Psoas muscle (tissue), 8 donors: ENCODE data around the gene ABCC9. TPM values are rescaled to one million over a fixed set of nuclear protein-coding genes. Genes with fewer than 3 reads are reported as not detected.

Source experiments
- ATAC-seq, 4 donors: fragments of 200-7000 bp; cut with Tn5 transposase; one replicate each; pipeline ENCODE4 v1.9.1; 2020; ENCODE audit warnings: moderate library complexity in 3 of 4, mild to moderate bottlenecking in 2 of 4
- DNase-seq, 2 donors: peaks; one replicate each; pipeline ENCODE4 v3.0.0-alpha.2; 2020
- H3K27ac ChIP-seq: fragments of 200-600 bp; one replicate; pipeline ENCODE4 v1.8.0; 2022
- H3K27me3 ChIP-seq, 3 donors: fragments of 200-600 bp in 1 of 3; one replicate each; pipeline versions ENCODE4 v1.6.1 to v1.8.0; 2013 to 2022; ENCODE audit warnings: low read length in 2 of 3, mild to moderate bottlenecking in 2 of 3, moderate library complexity in 1 of 3; ENCODE audit not compliant: insufficient read depth in 3 of 3
- H3K36me3 ChIP-seq, 2 donors: fragments of 200-600 bp in 1 of 2; one replicate each; pipeline versions ENCODE4 v1.6.1 to v1.8.0; 2013 to 2022; ENCODE audit warnings: low read depth in 1 of 2, mild to moderate bottlenecking in 1 of 2, moderate library complexity in 1 of 2; ENCODE audit not compliant: insufficient read depth in 1 of 2
- H3K4me1 ChIP-seq: fragments of 200-600 bp; one replicate; pipeline ENCODE4 v1.8.0; 2022
- H3K4me3 ChIP-seq: fragments of 200-600 bp; one replicate; pipeline ENCODE4 v1.8.0; 2022; ENCODE audit warnings: mild to moderate bottlenecking
- H3K9me3 ChIP-seq: fragments of 200-600 bp; one replicate; pipeline ENCODE4 v1.8.0; 2022
- CTCF ChIP-seq: fragments of 200-600 bp; IDR thresholded peaks from one replicate; pipeline ENCODE4 v1.8.0; 2022; ENCODE audit warnings: antibody characterized with exemption
- WGBS, 3 donors: extraction: QIAGEN DNeasy Blood & Tissue Kit; methylation state at CpG; one replicate each; pipeline versions ENCODE4 v1.1.6 to v1.1.7; 2013; 5-methylcytosine and 5-hydroxymethylcytosine counted together
- intact Hi-C, 2 donors: fragments of 100-400 bp; cut with DNase I; formaldehyde crosslinking; loops; one replicate each; pipeline versions ENCODE4 v1.11.0 to v1.14.2; 2022
- polyA plus RNA-seq, 3 donors: library from polyadenylated mRNA; stranded (reverse); fragments of 200-250 nt; gene quantifications; one replicate each; pipeline ENCODE4 v1.2.3, GENCODE V29; 2013
- total RNA-seq, 4 donors: library from RNA; stranded (reverse); fragmentation: NEBNext Ultra II Directional in 2 of 4; extraction: Animal tissue kit (Norgen Biotek cat#: 25700) in 2 of 4; gene quantifications; one replicate each; pipeline versions ENCODE4 v1.2.1 to v1.2.4, GENCODE V29; 2021 to 2023
- donor health status: healthy with polysubstance abuse.
- donor health status: DM: no; HTN: no; CAD: no; lungs with moderate emphysema.
- donor health status: Bipolar disorder and iron deficiency.
- donor health status: healthy.
- donor health status: DM: yes; HTN: yes; CAD: no.
- donor health status: DM: no; HTN: no; CAD: no.
- donor health status: DM: no; HTN: no; CAD: no.
- donor health status: DM: yes; HTN: yes; CAD: no.

Gene ABCC9
- total and polyA plus RNA-seq, 7 donors, result 4.5 to 94.9 (median 52.7) TPM

- intact Hi-C loops, result no loop called here
- Histone ChIP-seq H3K4me1 (no peaks in the 10 kb centered on the region), H3K27ac (peak within 1 kb of the TSS; percentile 39), H3K4me3 (peak within 1 kb of the TSS; percentile 71), H3K27me3 (peaks cover 0 to 16% (median 0%) of the 10 kb centered on the region in 3 donors), H3K9me3 (no peaks in the 10 kb centered on the region), H3K36me3 (no peaks in the 10 kb centered on the region)
- TF ChIP-seq CTCF, result no peak
- 0 to 1% (median 1%) methylated on average over 43 to 49 of the region's 49 CpGs for WGBS, 3 donors
- DNase-seq (peak; percentile 76 to 81), ATAC-seq (peak; percentile 50 to 76 (median 64))
Measured at GRCh38 chr12:21774358-21775132, 166.7 kb downstream of the ABCC9 start, which contains the start of gene KCNJ8. KCNJ8 (minus strand) TSS chr12:21774706; CDS start chr12:21773616, 1,090 bp downstream.

- peak in 1 of 4 donors; percentile 14 for ATAC-seq
- Histone ChIP-seq H3K4me1 (no peaks in the 10 kb centered on the region), H3K36me3 (no peaks in the 10 kb centered on the region), H3K4me3 (peak overlapping the region; percentile 71), H3K27me3 (peaks cover 0 to 16% (median 0%) of the 10 kb centered on the region in 3 donors), H3K27ac (no peak overlapping the region), H3K9me3 (no peaks in the 10 kb centered on the region)
- WGBS, 3 donors, result 9 to 14% (median 11%) methylated on average over 10 of the region's 10 CpGs
- DNase-seq, result no peak
- intact Hi-C loops, result no loop called here
- TF ChIP-seq CTCF, result no peak
Measured at GRCh38 chr12:21773806-21774205, 167.4 kb downstream of the ABCC9 start.

GRCh38 chr12:21773263-21773741 is 167.9 kb downstream of the ABCC9 start:
- no peak for TF ChIP-seq CTCF
- WGBS, 3 donors, result 21 to 23% (median 22%) methylated on average over 23 of the region's 23 CpGs
- Histone ChIP-seq H3K36me3 (no peaks in the 10 kb centered on the region), H3K4me1 (no peaks in the 10 kb centered on the region), H3K9me3 (no peaks in the 10 kb centered on the region), H3K4me3 (peak overlapping the region; percentile 71), H3K27me3 (peaks cover 0 to 16% (median 0%) of the 10 kb centered on the region in 3 donors), H3K27ac (no peak overlapping the region)
- intact Hi-C loops, result no loop called here
- DNase-seq (peak; percentile 35 to 72), ATAC-seq (peak in 3 of 4 donors; percentile 50 to 64 (median 64))

- DNase-seq (no peak), ATAC-seq (no peak)
- H3K4me3 ChIP-seq, result peak overlapping the region; percentile 71
- WGBS, 3 donors, result 72 to 76% (median 73%) methylated on average over 1 of the region's 1 CpG
- intact Hi-C loops, result no loop called here
- H3K27ac ChIP-seq, result no peak overlapping the region
- no peaks in the 10 kb centered on the region for H3K4me1 ChIP-seq
- peaks cover 0 to 16% (median 0%) of the 10 kb centered on the region in 3 donors for H3K27me3 ChIP-seq
- no peaks in the 10 kb centered on the region for H3K9me3 ChIP-seq
- no peaks in the 10 kb centered on the region for H3K36me3 ChIP-seq
- no peak for TF ChIP-seq CTCF
Measured at GRCh38 chr12:21771311-21771710, 169.9 kb downstream of the ABCC9 start.
